Astrocyte (in vitro differentiated cells and primary cell): Measurements from ENCODE around the gene HLA-DMB.

Experiments used
- EZH2 ChIP-seq: IDR thresholded peaks from 2 replicates; pipeline ENCODE4 v1.6.1; 2012; ENCODE audit warnings: mild to moderate bottlenecking, low read length, inconsistent platforms; ENCODE audit not compliant: insufficient read depth
- TF ChIP-seq, protein P1 (sequence below): IDR thresholded peaks from 2 replicates; pipeline ENCODE4 v1.5.1; 2011; ENCODE audit warnings: low read depth, mild to moderate bottlenecking, inconsistent platforms, low read length, moderate library complexity; ENCODE audit not compliant: insufficient read depth

DNA sequence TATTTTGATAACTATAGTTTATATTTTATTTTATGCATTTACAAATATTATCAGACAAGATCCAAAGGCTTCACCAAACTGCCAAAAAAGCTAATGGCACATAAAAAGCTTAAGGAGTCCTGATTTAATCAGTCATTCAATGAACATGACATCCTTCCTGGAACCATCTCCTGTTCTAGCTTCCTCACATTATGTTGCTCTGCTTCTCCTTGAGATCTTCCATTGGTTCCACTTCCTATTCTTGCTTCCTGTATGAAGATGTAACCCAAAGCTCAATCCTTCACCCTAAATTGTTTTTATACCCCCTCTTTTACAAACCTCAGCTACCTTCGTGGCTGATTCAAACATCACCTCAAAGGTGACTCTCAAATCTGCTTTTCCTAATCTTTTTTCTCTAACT is 23.0 kb upstream of the HLA-DMB start:
- TF ChIP-seq, protein P1, sequence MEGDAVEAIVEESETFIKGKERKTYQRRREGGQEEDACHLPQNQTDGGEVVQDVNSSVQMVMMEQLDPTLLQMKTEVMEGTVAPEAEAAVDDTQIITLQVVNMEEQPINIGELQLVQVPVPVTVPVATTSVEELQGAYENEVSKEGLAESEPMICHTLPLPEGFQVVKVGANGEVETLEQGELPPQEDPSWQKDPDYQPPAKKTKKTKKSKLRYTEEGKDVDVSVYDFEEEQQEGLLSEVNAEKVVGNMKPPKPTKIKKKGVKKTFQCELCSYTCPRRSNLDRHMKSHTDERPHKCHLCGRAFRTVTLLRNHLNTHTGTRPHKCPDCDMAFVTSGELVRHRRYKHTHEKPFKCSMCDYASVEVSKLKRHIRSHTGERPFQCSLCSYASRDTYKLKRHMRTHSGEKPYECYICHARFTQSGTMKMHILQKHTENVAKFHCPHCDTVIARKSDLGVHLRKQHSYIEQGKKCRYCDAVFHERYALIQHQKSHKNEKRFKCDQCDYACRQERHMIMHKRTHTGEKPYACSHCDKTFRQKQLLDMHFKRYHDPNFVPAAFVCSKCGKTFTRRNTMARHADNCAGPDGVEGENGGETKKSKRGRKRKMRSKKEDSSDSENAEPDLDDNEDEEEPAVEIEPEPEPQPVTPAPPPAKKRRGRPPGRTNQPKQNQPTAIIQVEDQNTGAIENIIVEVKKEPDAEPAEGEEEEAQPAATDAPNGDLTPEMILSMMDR = no peak
- TF ChIP-seq EZH2 = no peak
